ENCODE data around the gene PTGIS.

DNA sequence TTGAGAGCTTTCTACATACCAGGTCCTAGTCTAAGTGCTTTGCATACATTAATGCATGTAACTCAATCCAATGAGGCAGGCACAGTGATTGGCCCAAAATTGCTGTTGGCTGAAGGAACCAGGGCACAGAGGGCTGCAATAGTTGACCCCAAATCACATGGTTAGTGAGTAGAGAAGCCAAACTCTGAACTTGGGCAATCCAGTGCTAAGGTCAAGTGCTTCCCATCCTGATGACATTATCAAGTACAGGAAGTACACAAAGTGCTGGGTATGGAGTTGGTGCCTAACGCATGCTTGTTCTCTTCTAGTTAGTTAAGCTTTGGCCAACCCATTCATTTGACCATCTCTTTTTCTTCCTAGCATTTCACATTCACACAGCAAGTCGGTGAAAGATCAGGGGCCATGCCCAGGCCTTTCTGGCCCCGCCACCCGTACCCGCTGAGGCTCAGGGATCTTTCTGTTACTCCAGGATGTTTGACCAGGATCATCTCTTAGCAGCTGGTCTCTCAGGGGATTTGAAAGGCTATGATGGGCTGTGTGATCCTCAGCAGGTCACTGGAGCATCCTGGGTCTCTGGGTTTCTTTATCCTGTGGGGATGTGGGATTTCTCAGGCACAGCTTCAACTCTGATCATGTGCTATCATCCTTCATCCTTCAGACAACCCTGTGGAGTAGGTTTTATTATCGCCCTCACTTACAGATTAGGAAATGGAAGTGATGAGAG, 92.5 kb downstream of the PTGIS start:
- TF ChIP-seq POLR2A (IDR thresholded peaks at IDR 0.05): no peak
- TF ChIP-seq, protein P1, sequence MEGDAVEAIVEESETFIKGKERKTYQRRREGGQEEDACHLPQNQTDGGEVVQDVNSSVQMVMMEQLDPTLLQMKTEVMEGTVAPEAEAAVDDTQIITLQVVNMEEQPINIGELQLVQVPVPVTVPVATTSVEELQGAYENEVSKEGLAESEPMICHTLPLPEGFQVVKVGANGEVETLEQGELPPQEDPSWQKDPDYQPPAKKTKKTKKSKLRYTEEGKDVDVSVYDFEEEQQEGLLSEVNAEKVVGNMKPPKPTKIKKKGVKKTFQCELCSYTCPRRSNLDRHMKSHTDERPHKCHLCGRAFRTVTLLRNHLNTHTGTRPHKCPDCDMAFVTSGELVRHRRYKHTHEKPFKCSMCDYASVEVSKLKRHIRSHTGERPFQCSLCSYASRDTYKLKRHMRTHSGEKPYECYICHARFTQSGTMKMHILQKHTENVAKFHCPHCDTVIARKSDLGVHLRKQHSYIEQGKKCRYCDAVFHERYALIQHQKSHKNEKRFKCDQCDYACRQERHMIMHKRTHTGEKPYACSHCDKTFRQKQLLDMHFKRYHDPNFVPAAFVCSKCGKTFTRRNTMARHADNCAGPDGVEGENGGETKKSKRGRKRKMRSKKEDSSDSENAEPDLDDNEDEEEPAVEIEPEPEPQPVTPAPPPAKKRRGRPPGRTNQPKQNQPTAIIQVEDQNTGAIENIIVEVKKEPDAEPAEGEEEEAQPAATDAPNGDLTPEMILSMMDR (IDR thresholded peaks at IDR 0.05): no peak

Data from right lobe of liver (tissue), 4 donors.